KMS-11 (cell line): ENCODE data around the gene RALGAPA1.

Experiments used
- H2AFZ ChIP-seq: fragments of 200-600 bp; sonication (generic); 2 replicates; pipeline ENCODE4 v1.6.1; 2016; ENCODE audit warnings: antibody characterized with exemption, mixed run types, low read depth
- H3K27ac ChIP-seq: fragments of 200-600 bp; sonication (generic); 2 replicates; pipeline ENCODE4 v1.6.1; 2016; ENCODE audit warnings: mild to moderate bottlenecking, mixed run types
- H3K27me3 ChIP-seq: fragments of 200-600 bp; sonication (generic); 2 replicates; pipeline ENCODE4 v1.6.1; 2017; ENCODE audit warnings: mild to moderate bottlenecking, low read depth, mixed run types, moderate library complexity; ENCODE audit not compliant: insufficient read depth
- H3K36me3 ChIP-seq: fragments of 200-600 bp; sonication (generic); 2 replicates; pipeline ENCODE4 v1.6.1; 2017; ENCODE audit warnings: mild to moderate bottlenecking, mixed run types; ENCODE audit not compliant: insufficient read depth
- H3K4me1 ChIP-seq: fragments of 200-600 bp; sonication (generic); 2 replicates; pipeline ENCODE4 v1.6.1; 2016; ENCODE audit warnings: mild to moderate bottlenecking, low read depth, mixed run types; ENCODE audit not compliant: poor library complexity, severe bottlenecking
- H3K4me2 ChIP-seq: fragments of 200-600 bp; sonication (generic); 2 replicates; pipeline ENCODE4 v1.7.0; 2016; ENCODE audit warnings: mild to moderate bottlenecking, mixed run types
- H3K4me3 ChIP-seq: fragments of 200-600 bp; sonication (generic); IDR thresholded peaks from 2 replicates; pipeline ENCODE4 v1.6.1; 2017; ENCODE audit warnings: low read depth, low read length, mixed read lengths; ENCODE audit not compliant: insufficient read depth
- H3K79me2 ChIP-seq: fragments of 200-600 bp; sonication (generic); 2 replicates; pipeline ENCODE4 v1.6.1; 2016; ENCODE audit warnings: low read depth, mixed run types; ENCODE audit not compliant: insufficient read depth
- H3K9ac ChIP-seq: fragments of 200-600 bp; sonication (generic); 2 replicates; pipeline ENCODE4 v1.6.1; 2016; ENCODE audit warnings: mild to moderate bottlenecking, mixed run types
- H4K20me1 ChIP-seq: fragments of 200-600 bp; sonication (generic); 2 replicates; pipeline ENCODE4 v1.6.1; 2016; ENCODE audit warnings: mild to moderate bottlenecking, mixed run types; ENCODE audit not compliant: insufficient read depth
- TF ChIP-seq, protein P1 (sequence below): fragments of 200-600 bp; sonication (generic); conservative IDR thresholded peaks from 2 replicates; pipeline ENCODE4 v1.6.1; 2017; ENCODE audit warnings: low read depth, mild to moderate bottlenecking, antibody characterized with exemption, low read length, moderate library complexity, mixed read lengths

Gene RALGAPA1

DNA sequence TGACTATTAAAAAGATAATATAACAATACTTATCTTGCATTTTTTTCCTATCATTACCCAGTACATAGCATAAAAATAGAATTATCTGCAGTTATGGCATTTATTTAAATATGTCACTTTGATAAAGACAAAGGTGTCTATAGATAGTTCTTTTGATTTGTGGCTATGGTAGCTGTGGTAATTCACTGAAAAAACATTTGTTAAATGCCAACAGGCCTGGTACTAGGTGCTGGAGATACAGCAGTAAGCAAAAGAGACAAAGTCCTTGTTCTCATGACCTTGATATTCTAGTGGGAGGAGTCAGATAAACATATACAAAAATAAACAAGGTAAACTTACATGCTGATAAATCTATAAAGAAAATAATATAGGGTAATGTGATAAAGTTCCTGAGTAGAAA is 230.5 kb downstream of the RALGAPA1 start:
- Histone ChIP-seq H3K9ac (no peak overlapping the region), H3K4me2 (no peak overlapping the region), H3K36me3 (no peaks in the 10 kb centered on the region), H3K27me3 (no peaks in the 10 kb centered on the region), H3K27ac (no peak overlapping the region), H4K20me1 (no peaks in the 10 kb centered on the region), H3K79me2 (no peaks in the 10 kb centered on the region), H3K4me1 (no peaks in the 10 kb centered on the region), H2AFZ (no peak overlapping the region), H3K4me3 (no peak overlapping the region)
- TF ChIP-seq, protein P1, sequence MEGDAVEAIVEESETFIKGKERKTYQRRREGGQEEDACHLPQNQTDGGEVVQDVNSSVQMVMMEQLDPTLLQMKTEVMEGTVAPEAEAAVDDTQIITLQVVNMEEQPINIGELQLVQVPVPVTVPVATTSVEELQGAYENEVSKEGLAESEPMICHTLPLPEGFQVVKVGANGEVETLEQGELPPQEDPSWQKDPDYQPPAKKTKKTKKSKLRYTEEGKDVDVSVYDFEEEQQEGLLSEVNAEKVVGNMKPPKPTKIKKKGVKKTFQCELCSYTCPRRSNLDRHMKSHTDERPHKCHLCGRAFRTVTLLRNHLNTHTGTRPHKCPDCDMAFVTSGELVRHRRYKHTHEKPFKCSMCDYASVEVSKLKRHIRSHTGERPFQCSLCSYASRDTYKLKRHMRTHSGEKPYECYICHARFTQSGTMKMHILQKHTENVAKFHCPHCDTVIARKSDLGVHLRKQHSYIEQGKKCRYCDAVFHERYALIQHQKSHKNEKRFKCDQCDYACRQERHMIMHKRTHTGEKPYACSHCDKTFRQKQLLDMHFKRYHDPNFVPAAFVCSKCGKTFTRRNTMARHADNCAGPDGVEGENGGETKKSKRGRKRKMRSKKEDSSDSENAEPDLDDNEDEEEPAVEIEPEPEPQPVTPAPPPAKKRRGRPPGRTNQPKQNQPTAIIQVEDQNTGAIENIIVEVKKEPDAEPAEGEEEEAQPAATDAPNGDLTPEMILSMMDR, result no peak

DNA sequence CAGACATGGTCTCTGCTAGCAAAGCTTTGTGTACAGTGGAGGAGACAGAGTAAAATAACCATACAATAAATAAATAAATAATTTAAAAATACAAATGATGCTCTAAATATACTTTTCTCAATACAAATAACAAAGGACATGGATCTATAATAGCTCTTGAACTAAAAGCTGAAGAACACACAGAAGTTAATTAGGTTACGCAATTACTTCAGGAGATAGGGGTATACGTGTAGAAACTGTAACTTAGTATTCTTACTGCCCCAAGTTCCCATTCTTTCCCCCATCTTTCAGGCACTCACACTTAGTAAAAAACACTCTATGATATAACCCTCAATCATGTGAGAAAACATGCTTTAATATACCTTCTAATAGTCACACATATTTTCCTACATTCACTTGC is 231.0 kb downstream of the RALGAPA1 start:
- H3K9ac ChIP-seq, result no peak overlapping the region
- H4K20me1 ChIP-seq, result no peaks in the 10 kb centered on the region
- TF ChIP-seq, protein P1, result no peak
- no peaks in the 10 kb centered on the region for H3K27me3 ChIP-seq
- no peak overlapping the region for H3K4me3 ChIP-seq
- H3K27ac ChIP-seq, result no peak overlapping the region
- no peaks in the 10 kb centered on the region for H3K36me3 ChIP-seq
- no peaks in the 10 kb centered on the region for H3K79me2 ChIP-seq
- no peak overlapping the region for H2AFZ ChIP-seq
- no peak overlapping the region for H3K4me2 ChIP-seq
- H3K4me1 ChIP-seq, result no peaks in the 10 kb centered on the region

DNA sequence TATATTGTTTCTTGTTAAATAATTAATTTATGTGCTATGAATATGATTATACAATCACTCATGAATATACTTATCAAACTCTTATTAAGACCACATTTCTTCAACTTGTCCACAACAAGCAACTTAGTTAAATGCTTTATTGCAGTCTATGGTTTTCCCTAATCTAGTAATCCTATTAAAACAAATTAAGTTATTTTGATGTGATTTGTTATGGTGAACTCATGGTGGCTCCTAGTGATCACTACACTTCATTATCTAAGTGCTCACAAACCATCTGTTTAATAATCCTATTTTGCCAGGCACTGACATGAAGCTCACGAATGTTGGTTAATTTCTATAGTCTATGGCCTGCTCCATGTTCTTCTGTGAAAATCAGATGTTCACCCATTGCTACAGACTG is 232.2 kb downstream of the RALGAPA1 start:
- peaks cover 12% of the 10 kb centered on the region for H3K4me1 ChIP-seq
- H3K27me3 ChIP-seq, result no peaks in the 10 kb centered on the region
- no peak overlapping the region for H3K9ac ChIP-seq
- no peaks in the 10 kb centered on the region for H3K36me3 ChIP-seq
- H4K20me1 ChIP-seq, result no peaks in the 10 kb centered on the region
- no peak overlapping the region for H3K4me2 ChIP-seq
- H3K27ac ChIP-seq, result no peak overlapping the region
- no peak overlapping the region for H2AFZ ChIP-seq
- H3K79me2 ChIP-seq, result no peaks in the 10 kb centered on the region
- TF ChIP-seq, protein P1, result no peak
- no peak overlapping the region for H3K4me3 ChIP-seq

DNA sequence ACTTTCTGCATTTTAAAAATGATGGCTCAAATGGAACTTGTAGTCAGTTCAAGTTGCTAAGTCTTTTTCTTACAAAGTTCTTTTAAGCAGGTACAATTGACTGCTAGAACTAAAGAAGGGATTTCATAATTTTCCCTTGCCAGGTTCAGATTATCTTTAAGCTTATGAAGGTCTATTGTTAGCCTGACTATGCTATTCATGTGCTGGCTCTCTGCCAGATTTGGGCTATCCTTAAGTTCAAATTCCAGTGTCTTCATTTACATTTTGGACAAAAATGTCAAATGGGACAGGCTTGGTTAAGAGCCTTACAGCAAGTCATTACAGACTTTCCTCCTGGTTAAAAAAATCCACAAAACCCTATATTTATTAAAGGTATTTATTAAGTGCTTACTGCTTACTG is 232.8 kb downstream of the RALGAPA1 start:
- H3K4me2 ChIP-seq, result no peak overlapping the region
- H4K20me1 ChIP-seq, result no peaks in the 10 kb centered on the region
- H3K27ac ChIP-seq, result no peak overlapping the region
- H3K9ac ChIP-seq, result no peak overlapping the region
- H3K4me3 ChIP-seq, result no peak overlapping the region
- peaks cover 18% of the 10 kb centered on the region for H3K4me1 ChIP-seq
- H3K79me2 ChIP-seq, result no peaks in the 10 kb centered on the region
- no peak overlapping the region for H2AFZ ChIP-seq
- H3K36me3 ChIP-seq, result no peaks in the 10 kb centered on the region
- TF ChIP-seq, protein P1, result no peak
- no peaks in the 10 kb centered on the region for H3K27me3 ChIP-seq
